MM.1S (cell line): ENCODE results near the gene CCDC91.

Experiments used
- DNase-seq: peaks from one replicate; pipeline ENCODE4 v3.0.0-alpha.2; 2015
- H2AFZ ChIP-seq: fragments of 300-600 bp; sonication (generic); 2 replicates; pipeline ENCODE4 v1.6.0; 2016; ENCODE audit warnings: antibody characterized with exemption, low read length
- H3F3A ChIP-seq: fragments of 300-600 bp; sonication (generic); 2 replicates; pipeline ENCODE4 v1.6.1; 2016; ENCODE audit warnings: mild to moderate bottlenecking, antibody characterized with exemption, low read length, moderate library complexity, mixed read lengths; ENCODE audit not compliant: insufficient read depth
- H3K27ac ChIP-seq: fragments of 300-600 bp; sonication (generic); 2 replicates; pipeline ENCODE4 v1.5.1; 2016; ENCODE audit warnings: mild to moderate bottlenecking, low read length
- H3K27me3 ChIP-seq: fragments of 300-600 bp; sonication (generic); replicated peaks from 2 replicates; pipeline ENCODE4 v1.6.0; 2016; ENCODE audit warnings: low read length; ENCODE audit not compliant: insufficient read depth
- H3K36me3 ChIP-seq: fragments of 300-600 bp; sonication (generic); replicated peaks from 2 replicates; pipeline ENCODE4 v1.6.1; 2016; ENCODE audit warnings: mild to moderate bottlenecking, low read length, mixed read lengths; ENCODE audit not compliant: insufficient read depth
- H3K4me1 ChIP-seq: fragments of 300-600 bp; sonication (generic); 2 replicates; pipeline ENCODE4 v1.6.1; 2016; ENCODE audit warnings: low read length, mixed read lengths
- H3K4me2 ChIP-seq: fragments of 300-600 bp; sonication (generic); 2 replicates; pipeline ENCODE4 v1.6.0; 2016; ENCODE audit warnings: low read depth, low read length
- H3K4me3 ChIP-seq: fragments of 300-600 bp; sonication (generic); 2 replicates; pipeline ENCODE4 v1.5.1; 2016; ENCODE audit warnings: low read length, mixed read lengths
- H3K79me2 ChIP-seq: fragments of 300-600 bp; sonication (generic); 2 replicates; pipeline ENCODE4 v1.6.1; 2016; ENCODE audit warnings: mixed run types, low read length, mixed read lengths
- H3K9ac ChIP-seq: fragments of 300-600 bp; sonication (generic); 2 replicates; pipeline ENCODE4 v1.6.1; 2016; ENCODE audit warnings: low read length, mixed read lengths
- H3K9me2 ChIP-seq: fragments of 300-600 bp; sonication (generic); replicated peaks from 2 replicates; pipeline ENCODE4 v1.6.1; 2016; ENCODE audit warnings: mild to moderate bottlenecking, low read length, mixed read lengths; ENCODE audit not compliant: insufficient read depth
- H3K9me3 ChIP-seq: fragments of 300-600 bp; sonication (generic); replicated peaks from 2 replicates; pipeline ENCODE4 v1.6.1; 2016; ENCODE audit warnings: mild to moderate bottlenecking, low read length, mixed read lengths; ENCODE audit not compliant: insufficient read depth
- H4K20me1 ChIP-seq: fragments of 300-600 bp; sonication (generic); 2 replicates; pipeline ENCODE4 v1.6.1; 2016; ENCODE audit warnings: mild to moderate bottlenecking, low read length, moderate library complexity, mixed read lengths; ENCODE audit not compliant: insufficient read depth
- EZH2 ChIP-seq: fragments of 300-600 bp; sonication (generic); optimal IDR thresholded peaks from 2 replicates; pipeline ENCODE3; 2017; ENCODE audit warnings: low read depth, mild to moderate bottlenecking, antibody characterized with exemption, low read length, mixed read lengths
- EZH2phosphoT487 ChIP-seq: fragments of 300-600 bp; sonication (generic); IDR thresholded peaks from 2 replicates; pipeline ENCODE4 v1.6.1; 2018; ENCODE audit warnings: antibody characterized with exemption, low read length
- TF ChIP-seq, protein P1 (sequence below): fragments of 300-600 bp; sonication (generic); IDR thresholded peaks from 2 replicates; pipeline ENCODE4 v1.5.1; 2016; ENCODE audit warnings: antibody characterized with exemption, low read length, mixed read lengths

The CCDC91 gene

DNA sequence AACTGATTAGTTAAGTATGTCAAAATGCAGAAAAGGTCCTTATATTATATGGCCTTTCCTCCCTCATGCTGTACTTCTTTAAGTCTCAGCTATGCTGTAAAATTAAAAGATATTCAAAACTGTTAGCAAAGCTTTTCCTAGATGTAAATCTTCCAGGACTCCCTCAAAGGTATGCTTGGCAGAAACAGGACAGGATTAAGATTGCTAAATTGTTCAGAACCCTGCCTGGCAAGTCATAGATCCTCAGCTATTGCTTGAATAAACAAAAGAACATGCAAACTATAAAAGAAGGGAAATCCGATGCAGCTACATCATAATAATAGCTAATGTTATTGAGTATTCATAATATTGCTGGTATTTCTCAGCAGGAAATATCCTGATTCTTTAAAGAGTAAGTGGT lies 322.6 kb downstream of the CCDC91 start:
- Histone ChIP-seq H3K4me2 (no peak overlapping the region), H3K9me2 (no peaks in the 10 kb centered on the region), H3K27me3 (no peaks in the 10 kb centered on the region), H3K9ac (no peak overlapping the region), H3K79me2 (no peaks in the 10 kb centered on the region), H3K4me3 (no peak overlapping the region), H3F3A (no peaks in the 10 kb centered on the region), H3K9me3 (no peaks in the 10 kb centered on the region), H3K27ac (no peak overlapping the region), H4K20me1 (no peaks in the 10 kb centered on the region), H2AFZ (no peak overlapping the region), H3K36me3 (no peaks in the 10 kb centered on the region), H3K4me1 (no peaks in the 10 kb centered on the region)
- DNase-seq, result no peak
- TF ChIP-seq EZH2phosphoT487 (no peak), EZH2 (no peak)
- TF ChIP-seq, protein P1, sequence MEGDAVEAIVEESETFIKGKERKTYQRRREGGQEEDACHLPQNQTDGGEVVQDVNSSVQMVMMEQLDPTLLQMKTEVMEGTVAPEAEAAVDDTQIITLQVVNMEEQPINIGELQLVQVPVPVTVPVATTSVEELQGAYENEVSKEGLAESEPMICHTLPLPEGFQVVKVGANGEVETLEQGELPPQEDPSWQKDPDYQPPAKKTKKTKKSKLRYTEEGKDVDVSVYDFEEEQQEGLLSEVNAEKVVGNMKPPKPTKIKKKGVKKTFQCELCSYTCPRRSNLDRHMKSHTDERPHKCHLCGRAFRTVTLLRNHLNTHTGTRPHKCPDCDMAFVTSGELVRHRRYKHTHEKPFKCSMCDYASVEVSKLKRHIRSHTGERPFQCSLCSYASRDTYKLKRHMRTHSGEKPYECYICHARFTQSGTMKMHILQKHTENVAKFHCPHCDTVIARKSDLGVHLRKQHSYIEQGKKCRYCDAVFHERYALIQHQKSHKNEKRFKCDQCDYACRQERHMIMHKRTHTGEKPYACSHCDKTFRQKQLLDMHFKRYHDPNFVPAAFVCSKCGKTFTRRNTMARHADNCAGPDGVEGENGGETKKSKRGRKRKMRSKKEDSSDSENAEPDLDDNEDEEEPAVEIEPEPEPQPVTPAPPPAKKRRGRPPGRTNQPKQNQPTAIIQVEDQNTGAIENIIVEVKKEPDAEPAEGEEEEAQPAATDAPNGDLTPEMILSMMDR, result no peak

DNA sequence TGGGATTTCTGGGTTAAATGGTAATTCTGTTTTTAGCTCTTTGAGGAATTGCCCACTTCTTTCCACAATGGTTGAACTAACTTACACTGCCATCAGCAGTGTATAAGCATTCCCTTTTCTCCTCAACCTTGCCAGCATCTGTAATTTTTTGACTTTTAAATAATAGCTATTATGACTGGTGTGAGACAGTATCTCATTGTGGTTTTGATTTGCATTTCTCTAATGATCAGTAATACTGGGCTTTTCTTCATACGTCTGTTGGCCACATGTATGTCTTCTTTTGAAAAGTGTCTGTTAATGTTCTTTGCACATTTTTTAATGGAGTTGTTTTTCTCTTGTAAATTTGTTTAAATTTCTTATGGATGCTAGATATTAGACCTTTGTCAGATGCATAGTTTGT lies 323.7 kb downstream of the CCDC91 start:
- Histone ChIP-seq H3K36me3 (no peaks in the 10 kb centered on the region), H3K79me2 (no peaks in the 10 kb centered on the region), H3K27me3 (no peaks in the 10 kb centered on the region), H3K4me2 (no peak overlapping the region), H3K27ac (no peak overlapping the region), H3K9me2 (no peaks in the 10 kb centered on the region), H4K20me1 (no peaks in the 10 kb centered on the region), H3K4me1 (no peaks in the 10 kb centered on the region), H2AFZ (no peak overlapping the region), H3K9ac (no peak overlapping the region), H3K9me3 (no peaks in the 10 kb centered on the region), H3F3A (no peaks in the 10 kb centered on the region), H3K4me3 (no peak overlapping the region)
- DNase-seq, result no peak
- TF ChIP-seq, protein P1, result no peak
- no peak for TF ChIP-seq EZH2phosphoT487
- TF ChIP-seq EZH2, result no peak

DNA sequence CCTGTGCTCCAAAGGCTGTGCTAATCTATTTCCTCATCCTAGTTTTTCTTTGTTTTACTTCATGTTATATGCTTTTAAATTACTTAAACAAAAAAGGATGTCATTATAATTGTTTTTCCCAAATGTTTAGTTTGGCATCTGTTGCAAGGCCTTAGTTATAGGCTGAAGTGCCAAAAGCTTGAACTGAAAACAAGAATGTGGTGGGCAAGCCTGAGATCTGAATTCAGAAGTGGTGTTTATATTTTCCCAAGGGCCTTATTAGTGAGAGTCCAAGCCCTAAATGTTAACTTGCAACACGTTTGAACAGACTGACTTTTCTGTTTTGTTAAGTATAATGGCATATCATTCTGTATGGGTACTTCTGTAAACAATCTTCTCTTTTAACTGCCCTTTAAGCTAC lies 326.8 kb downstream of the CCDC91 start:
- no peaks in the 10 kb centered on the region for H3K36me3 ChIP-seq
- H3K9me3 ChIP-seq, result no peaks in the 10 kb centered on the region
- no peaks in the 10 kb centered on the region for H3K79me2 ChIP-seq
- no peak for DNase-seq
- no peak overlapping the region for H3K4me3 ChIP-seq
- TF ChIP-seq EZH2phosphoT487 (no peak), EZH2 (no peak)
- TF ChIP-seq, protein P1, result no peak
- H3K27me3 ChIP-seq, result no peaks in the 10 kb centered on the region
- no peak overlapping the region for H3K4me2 ChIP-seq
- no peak overlapping the region for H3K27ac ChIP-seq
- no peak overlapping the region for H2AFZ ChIP-seq
- no peak overlapping the region for H3K9ac ChIP-seq
- H3F3A ChIP-seq, result no peaks in the 10 kb centered on the region
- H3K9me2 ChIP-seq, result no peaks in the 10 kb centered on the region
- H4K20me1 ChIP-seq, result no peaks in the 10 kb centered on the region
- no peaks in the 10 kb centered on the region for H3K4me1 ChIP-seq
